G401 (cell line): ENCODE data around the gene DEXI. TPM values are rescaled to one million over a fixed set of nuclear protein-coding genes. Genes with fewer than 3 reads are reported as not detected.
"Not testable (repeated sequence)": the region's sequence is repeated elsewhere in the genome, so short reads cannot be mapped to it uniquely, and the experiment has no call there.

Experiments
- DNase-seq: peaks from one replicate; pipeline ENCODE4 v3.0.0-alpha.2; 2015; ENCODE audit warnings: low spot score
- in situ Hi-C: cut with HindIII; loops from 2 replicates; pipeline ENCODE4 v1.10.0; 2016; ENCODE audit warnings: low sequenced_read_pairs, mixed read lengths
- total RNA-seq: library from RNA; depleted of rRNA; stranded (reverse); fragments of >200 nt; shearing (Covaris generic); gene quantifications from 2 replicates; pipeline ENCODE4 v1.2.3, GENCODE V29; 2014

Gene DEXI
- total RNA-seq, 1 experiment from 2014 or later: 90.6 TPM

DNA sequence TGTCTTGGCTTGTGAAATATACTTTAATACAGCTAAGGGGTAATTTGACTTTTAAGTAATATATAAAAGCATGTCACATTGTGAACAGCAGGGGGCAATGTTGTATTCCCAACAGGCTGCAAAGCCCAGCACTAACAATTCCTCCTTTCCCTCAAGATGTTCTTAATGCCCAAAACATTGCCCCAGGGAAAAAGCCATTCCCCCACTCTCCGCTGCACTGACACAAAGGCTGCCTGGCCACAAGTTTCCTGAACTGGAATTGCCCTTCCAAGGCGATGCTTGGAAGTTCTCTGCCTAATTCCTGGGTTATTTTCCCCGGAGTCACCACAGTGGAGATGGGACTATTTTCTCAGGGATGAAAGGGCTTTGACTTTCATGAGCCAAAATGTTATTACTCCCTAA, 29.3 kb upstream of the DEXI start:
- in situ Hi-C loops: no loop called here
- peak; percentile 85 for DNase-seq

DNA sequence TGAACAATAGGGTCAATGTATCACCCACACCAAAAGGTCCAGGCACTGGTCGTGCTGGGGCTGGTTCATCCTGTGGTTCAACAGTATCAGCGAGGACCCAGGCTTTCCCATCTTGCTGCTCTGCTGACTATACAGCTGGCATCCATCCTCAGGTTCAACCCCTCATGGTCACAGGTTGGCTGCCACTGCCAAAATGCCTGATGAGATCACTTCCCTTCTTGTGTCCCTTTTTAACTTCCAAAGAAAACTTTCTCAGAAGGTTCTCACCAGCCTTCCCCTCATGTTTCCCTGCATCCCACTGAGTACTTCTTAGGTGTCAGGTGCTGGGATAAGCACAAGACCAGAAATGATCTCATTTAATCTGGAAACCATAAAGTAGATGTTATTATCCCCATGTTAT, 27.8 kb upstream of the DEXI start:
- in situ Hi-C loops: no loop called here
- no peak for DNase-seq

DNA sequence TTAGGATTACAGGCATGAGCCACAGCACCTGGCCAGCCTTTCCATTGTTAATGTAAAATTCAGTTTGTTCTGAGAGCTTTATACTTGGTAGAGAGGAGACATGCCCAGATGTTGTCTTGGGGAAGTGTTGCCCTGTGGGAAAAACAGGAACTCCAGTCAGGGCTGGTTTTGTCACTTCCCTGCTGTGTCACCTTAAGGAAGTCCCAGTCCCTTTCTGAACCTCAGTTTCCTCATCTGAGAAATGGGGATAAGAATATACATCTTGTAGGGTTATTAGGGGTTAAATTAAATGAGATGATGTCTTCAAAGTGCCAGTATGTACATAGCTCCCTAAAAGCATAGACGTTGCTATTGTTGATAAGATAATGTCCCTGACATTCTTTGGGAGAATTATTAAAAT, 27.3 kb upstream of the DEXI start:
- no peak for DNase-seq
- in situ Hi-C loops: no loop called here

DNA sequence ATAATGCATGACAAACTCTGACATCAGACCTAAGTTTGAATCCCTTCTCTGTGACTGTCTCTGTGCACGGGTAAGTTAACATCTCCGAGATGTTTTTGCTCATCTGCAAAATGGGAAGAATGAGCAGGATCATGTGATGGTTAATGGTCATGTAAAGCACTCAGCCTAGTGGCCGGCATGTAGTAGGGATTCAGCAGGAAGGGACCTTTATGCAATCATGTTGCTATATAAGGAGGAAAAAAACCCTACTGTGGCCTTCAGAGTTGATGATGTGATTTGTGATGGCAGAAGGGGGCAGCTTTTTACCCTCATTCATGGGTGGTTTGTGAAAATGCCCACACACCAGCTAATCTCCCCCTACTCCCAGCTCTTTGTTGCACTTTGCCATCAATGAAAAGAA, 26.2 kb upstream of the DEXI start:
- in situ Hi-C loops: no loop called here
- no peak for DNase-seq

DNA sequence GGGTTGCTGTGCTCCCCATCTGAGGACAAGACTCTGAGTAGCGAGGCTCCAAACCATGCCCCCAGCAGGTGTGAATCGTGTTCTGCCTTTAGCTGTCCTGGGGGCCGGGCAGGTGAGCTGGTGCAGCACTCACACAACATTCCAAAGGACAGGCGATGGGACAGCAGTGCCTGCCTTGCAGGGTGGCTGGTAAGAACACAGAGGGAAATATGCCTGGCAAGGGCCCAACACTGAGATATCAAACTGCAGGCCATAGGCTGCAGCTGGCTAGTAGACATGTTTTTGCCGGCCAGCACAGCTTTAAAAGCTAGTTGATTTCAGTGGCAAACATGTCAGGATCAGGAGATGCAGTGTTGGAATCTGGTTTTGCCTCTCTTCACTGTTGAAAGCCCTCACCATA, 25.7 kb upstream of the DEXI start:
- DNase-seq: no peak
- in situ Hi-C loops: no loop called here

DNA sequence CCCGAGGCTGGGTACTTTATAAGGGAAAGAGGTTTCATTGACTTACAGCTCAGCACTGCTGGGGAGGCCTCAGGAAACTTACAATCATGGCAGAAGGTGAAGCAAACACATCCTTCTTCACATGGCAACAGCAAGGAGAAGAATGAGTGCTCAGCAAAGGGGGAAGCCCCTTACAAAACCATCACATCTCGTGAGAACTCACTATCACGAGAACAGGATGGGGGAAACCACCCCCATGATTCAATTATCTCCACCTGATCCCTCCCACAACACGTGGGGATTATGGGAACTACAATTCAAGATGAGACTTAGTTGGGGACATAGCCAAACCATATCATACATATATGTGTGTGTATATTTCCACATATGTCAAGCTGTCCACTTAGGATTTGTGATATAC, 24.3 kb upstream of the DEXI start:
- in situ Hi-C loops: not testable (repeated sequence)

DNA sequence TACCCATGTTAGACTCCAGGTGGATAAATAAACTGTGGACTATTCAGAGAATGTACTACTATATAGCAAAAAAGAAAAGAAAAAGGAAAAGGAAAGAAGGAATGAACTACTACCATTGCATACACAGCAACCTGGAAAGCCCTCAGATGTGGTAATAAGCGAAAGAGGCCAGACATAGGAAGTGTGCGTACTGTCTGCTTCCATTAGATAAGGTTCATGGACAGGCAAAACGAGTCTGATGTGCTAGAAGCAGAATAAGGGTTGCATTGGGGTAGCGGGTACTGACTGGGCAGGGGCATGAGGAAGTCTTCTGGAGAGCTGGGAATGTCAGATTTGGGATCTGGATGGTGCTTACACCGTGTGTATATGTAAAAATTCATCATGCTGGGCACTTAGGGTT, 23.9 kb upstream of the DEXI start:
- in situ Hi-C loops: no loop called here
- no peak for DNase-seq

More for the DNA sequence above, 24.3 kb upstream of the DEXI start:
- not testable (repeated sequence) for DNase-seq

DNA sequence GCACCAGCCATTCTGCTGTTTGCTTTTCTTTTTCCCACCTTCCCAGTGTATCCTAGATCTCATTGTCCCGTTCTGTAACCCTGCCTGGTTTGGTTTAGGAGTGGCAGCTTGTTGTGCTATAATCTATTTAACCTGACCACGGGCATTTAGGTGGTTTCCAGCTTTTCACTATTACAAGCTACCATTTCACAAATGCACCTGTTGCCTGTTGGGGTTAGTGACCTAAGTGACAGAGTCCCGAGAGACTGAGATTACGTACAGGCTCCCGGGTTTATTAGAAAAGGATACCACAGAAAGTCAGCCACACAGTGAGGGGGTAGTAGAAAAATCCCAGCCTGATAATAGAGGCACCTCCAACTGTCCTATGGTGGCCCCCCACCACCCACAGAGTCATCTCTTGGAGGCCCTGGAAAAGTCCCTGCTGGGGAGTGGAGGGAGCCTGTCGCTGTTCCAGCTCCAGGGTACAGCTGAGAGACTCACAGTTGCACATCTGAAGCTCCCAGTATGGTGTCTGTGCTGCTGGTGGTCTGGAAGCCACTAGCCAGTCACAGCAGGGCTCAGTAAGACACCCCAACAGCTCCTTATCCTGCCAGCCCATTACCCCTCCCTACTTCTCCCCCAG, 23.3 kb upstream of the DEXI start:
- in situ Hi-C loops: no loop called here
- no peak for DNase-seq

DNA sequence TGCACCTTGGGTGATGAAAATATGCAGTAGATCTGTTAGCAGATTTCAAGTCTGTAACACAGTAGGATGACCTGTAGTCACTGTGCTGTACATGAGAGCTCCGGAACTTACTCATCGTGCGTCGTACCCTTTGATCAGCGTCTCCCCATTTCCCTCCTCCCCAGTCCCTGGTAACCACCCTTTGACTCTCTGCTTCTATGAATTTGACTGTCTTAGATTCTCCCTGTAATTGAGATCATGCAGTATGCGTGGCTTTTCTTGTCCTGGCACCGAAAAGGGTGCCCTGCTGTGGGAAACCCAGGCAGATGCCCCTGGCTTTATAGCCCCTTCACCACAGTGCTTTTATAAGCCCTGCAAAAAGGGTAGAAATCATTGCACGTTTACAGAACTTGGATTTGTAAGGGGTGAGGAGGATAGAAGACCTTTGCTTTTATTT, 22.6 kb upstream of the DEXI start:
- no peak for DNase-seq
- in situ Hi-C loops: no loop called here

DNA sequence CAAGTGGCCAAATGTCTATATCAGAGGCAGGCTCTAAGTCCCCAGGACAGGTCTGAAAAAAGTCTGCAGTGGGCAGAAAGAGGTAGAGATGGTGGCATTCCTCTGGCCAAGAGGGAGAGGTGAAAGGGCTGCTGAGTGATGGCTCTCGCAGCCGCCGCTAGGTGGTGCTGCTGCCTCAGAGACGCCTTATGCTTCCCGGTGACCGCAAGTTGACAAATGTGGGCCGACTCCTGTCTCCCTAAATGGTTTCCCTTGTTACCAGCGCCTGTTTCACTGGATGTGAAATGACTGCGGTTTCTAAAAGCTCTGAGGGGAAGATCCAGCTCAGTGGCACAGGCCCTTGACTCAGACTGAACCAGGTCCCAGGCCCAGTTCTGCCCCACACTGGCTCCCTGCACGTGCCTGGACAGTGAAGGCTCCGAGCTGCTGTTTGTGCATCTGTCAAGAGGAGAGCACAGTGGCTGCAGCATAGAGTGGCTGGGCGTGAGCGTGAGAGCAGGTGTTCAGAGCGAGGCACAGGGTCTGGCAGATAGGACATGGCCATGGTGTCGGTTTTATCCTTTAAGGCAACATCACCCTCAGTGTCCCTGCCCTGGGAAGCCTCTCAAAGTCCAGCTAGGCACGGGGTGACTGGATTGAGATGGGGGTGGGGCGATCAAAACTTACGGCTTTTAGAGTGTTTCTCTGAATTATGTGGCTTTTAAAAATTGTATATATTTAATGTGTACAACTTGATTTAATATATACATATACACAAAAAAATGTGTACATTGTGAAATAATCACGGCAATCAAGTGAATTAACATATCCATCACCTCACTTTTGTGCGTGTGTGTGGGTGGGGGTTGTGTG, 22.0 kb upstream of the DEXI start:
- DNase-seq: peak; percentile 87
- in situ Hi-C loops: no loop called here

DNA sequence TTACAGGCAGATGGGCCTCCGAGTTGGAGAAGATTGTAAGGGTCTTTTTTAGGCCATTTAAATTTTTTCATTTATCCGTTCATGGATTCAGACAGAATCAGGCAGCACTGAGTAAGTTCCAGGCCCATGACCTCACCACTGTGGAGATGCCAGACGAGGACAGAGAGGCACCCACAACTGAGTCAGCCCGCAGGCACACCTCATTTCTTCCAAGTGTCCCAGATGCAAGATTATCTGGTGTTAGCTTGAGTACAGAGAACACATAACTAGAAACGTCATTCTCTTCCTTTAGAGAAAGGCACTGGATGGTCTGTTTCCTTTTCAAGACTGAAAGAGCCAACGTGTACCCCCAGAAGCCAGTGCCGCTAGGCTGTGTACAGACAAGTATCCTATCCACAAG, 19.0 kb upstream of the DEXI start:
- in situ Hi-C loops: no loop called here
- DNase-seq: no peak

DNA sequence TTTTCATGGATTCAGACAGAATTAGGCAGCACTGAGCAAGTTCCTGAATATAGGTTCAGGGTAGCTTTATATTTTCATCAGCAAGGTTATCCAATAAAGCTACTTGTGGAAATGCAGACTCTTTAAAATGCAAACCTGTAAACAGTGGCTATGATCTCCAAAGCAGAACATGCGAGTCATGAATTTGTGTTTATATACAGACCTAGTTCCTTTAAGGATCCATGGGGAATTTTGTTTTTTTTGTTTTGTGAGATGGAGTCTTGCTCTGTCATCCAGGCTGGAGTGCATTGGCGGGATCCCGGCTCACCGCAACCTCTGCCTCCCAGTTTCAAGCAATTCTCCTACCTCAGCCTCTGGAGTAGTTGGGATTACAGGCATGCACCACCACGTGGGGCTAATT, 16.9 kb upstream of the DEXI start:
- in situ Hi-C loops: no loop called here
- DNase-seq: no peak

DNA sequence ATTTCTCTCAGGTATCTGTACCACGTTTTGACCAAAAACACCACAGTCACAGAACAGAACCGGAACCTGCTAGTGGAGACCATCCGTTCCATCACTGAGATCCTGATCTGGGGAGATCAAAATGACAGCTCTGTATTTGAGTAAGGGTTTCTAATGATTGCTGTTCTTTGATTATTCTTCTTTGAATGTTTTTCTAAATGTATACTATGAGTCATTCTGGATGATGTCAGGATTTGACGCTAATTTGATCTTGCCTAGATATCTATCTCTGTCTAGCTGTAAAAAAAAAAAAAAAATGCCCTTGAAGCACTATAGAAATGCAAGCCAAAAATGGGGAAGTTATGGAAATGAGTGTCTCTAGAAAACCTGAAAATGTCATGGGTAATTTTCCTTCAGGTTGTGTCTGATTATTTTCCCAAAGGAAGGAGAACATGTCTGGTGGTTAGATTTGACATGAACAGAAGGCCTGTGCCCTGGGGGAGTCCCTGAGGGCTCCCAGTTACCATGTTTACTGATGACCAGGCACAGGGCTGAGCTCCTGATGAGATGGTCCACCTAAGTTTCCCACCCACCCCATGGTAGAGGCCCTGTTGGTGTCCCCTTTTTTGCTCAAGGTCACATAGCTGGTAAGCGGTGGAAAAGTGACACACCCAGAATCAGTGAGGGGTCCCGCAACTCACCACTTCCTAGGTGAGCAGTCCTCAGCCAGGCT, 15.7 kb upstream of the DEXI start:
- DNase-seq: no peak
- in situ Hi-C loops: no loop called here

DNA sequence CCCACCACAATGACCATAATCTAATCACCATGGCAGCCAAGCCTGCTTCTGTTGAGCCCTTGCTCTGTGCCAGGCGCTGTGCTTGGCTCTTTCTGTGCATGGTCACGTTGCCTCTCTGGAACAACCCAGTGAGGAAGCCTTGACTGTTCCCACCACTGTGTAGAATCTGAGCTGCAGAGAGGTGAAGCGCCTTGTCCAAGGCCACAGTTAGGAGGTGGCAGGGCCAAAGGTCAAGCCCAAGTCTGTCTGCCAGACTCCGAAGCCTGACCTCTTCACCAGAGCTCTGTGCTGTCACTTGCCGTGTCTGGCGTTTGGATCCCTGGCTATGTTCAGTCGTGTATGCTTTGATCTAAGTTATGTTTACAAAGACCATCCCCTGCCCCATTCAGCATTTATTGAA, 12.6 kb upstream of the DEXI start:
- DNase-seq: no peak
- in situ Hi-C loops: no loop called here

DNA sequence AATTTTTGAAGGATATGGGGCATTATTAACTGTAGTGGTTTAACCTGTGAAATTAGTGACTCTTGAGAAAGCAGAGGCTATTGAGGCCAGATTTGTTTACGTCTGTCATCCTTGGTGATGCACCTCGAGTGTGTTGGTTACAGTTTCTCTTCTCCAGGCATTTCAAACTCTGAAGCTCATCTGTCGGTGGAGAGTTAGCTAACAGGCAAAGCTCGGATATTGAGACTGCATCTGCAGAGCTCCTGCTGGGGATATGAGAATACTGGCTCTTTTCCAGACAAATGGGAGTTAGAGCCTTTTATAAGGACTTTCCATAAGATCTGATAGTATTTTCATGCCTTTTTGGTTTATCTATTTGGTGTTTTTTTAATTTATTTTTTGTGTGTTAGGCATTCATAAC, 8.8 kb upstream of the DEXI start:
- DNase-seq: no peak
- in situ Hi-C loops: no loop called here

DNA sequence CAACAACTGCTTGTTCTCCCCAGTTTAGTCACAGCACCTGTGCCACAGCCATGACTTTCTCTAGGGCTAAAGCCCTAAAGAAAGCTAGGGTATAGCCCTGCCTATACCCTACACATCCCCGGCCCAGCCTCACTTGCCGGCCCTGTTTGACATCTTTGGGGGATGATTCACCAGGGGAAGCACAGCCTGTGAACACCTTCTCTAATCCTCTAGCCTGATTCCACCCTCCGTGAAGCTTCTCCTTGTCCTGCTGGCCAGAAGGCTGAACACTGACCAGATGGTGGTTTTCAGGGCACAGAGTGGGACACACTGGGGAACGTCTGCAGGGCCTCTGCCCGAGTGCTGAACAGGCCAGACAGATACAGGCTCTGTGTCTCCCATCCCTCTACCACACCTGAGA, 8.1 kb upstream of the DEXI start:
- in situ Hi-C loops: no loop called here
- DNase-seq: peak; percentile 93

DNA sequence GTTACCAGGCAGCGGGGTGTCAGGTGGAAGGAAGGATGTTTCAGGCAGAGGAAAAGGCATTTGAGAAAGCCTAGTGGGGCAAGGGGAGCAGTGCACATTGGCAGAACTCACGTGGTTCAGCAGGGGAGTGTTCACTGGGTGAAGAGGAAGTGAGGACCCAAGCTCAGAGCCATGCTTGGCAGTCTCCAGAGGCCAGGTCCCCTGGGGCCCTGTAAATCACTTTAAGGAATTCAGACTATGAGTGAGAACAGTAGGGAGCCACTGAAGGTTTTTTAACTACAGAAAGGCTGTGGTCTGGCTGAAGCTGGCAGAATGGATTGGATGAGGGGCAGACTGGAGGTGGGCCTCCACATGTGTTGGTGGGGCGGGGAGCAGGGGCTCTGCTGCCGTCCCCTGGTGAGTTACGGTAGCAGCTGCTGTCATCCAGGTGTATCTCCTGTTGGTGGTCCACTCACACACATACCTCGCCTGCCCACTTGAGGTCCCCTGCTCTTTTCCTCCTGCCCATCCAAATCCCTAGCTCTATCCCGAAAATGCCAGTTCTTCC, 7.2 kb upstream of the DEXI start:
- in situ Hi-C loops: no loop called here
- DNase-seq: no peak

DNA sequence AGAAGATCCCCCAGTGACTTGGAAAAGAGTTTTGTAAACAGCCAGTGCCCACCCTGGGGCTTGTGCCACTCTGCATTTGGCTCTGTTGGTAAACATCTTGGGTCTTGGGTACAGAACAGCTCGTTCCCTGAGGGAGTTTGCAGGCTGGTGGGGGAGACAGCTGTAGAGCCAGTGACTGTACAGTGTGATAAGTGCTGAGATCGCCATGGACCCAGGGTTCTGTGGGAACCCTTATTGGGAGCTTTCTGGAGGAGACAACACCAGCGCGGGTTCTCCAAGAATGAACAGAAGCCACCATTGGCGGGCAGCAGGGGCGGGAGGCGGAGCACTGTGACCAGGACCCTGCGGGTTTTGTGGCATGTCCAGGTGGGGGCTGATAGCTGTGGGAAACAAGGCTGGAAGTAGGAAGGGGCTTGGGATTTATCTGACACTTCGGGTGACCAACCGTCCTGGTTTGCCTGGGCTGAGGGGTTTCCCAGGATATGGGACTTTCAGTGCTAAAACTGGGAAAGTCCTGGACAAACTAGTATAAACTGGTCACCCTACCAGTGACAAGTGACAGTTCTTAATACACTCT, 5.0 kb upstream of the DEXI start:
- DNase-seq: no peak
- in situ Hi-C loops: no loop called here

DNA sequence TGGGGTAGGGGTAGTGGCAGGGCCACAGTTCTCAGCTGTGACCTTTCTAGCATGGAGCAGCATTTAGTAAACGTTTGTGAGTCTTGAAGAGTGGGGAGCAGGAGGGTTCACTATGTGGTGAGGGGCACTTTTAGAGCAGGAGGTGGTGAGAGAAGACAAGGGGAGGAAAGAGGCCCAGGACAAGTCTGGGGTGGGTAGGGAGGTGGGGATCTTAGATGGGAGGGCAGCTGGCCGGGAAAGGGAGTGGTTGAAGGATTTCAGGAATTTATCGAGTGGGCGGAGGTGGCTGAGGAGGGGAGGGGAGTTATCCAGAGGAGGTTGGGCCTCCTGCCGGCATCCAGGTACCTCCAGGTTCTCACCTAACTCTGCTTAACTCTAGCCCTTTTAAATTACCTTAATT, 4.0 kb upstream of the DEXI start:
- in situ Hi-C loops: no loop called here
- no peak for DNase-seq
